ENCODE results near the gene DENND1A.
"Not testable (repeated sequence)": the region's sequence is repeated elsewhere in the genome, so short reads cannot be mapped to it uniquely, and the experiment has no call there.

Gene DENND1A

GRCh38 chr9:123742009-123742767 is 187.7 kb downstream of the DENND1A start:
- in situ Hi-C loops (cut with MboI; ENCODE audit: low sequenced_read_pairs), result no loop called here

- in situ Hi-C loops (cut with MboI; ENCODE audit: low sequenced_read_pairs), result no loop called here
These were observed 188.7 kb downstream of the DENND1A start for GRCh38 chr9:123741214-123741613.

GRCh38 chr9:123739902-123740301 is 190.0 kb downstream of the DENND1A start:
- in situ Hi-C loops (cut with MboI; ENCODE audit: low sequenced_read_pairs), result no loop called here

GRCh38 chr9:123739387-123739786 is 190.5 kb downstream of the DENND1A start:
- in situ Hi-C loops (cut with MboI; ENCODE audit: low sequenced_read_pairs), result no loop called here

GRCh38 chr9:123738648-123739047 is 191.3 kb downstream of the DENND1A start:
- in situ Hi-C loops (cut with MboI; ENCODE audit: low sequenced_read_pairs), result no loop called here

- in situ Hi-C loops (cut with MboI; ENCODE audit: low sequenced_read_pairs), result no loop called here
These were observed 194.6 kb downstream of the DENND1A start for GRCh38 chr9:123735376-123735775.

- in situ Hi-C loops (cut with MboI; ENCODE audit: low sequenced_read_pairs), result not testable (repeated sequence)
These were observed 201.4 kb downstream of the DENND1A start for GRCh38 chr9:123728571-123728970.

- in situ Hi-C loops (cut with MboI; ENCODE audit: low sequenced_read_pairs), result no loop called here
These were observed 202.6 kb downstream of the DENND1A start for GRCh38 chr9:123727332-123727731.

GRCh38 chr9:123725389-123725788 is 204.5 kb downstream of the DENND1A start:
- in situ Hi-C loops (cut with MboI; ENCODE audit: low sequenced_read_pairs), result no loop called here

GRCh38 chr9:123724211-123724796 is 205.6 kb downstream of the DENND1A start:
- in situ Hi-C loops (cut with MboI; ENCODE audit: low sequenced_read_pairs), result no loop called here

- in situ Hi-C loops (cut with MboI; ENCODE audit: low sequenced_read_pairs), result no loop called here
These were observed 206.6 kb downstream of the DENND1A start for GRCh38 chr9:123723135-123723875.

- in situ Hi-C loops (cut with MboI; ENCODE audit: low sequenced_read_pairs), result no loop called here
These were observed 207.5 kb downstream of the DENND1A start for GRCh38 chr9:123722378-123722777.

- in situ Hi-C loops (cut with MboI; ENCODE audit: low sequenced_read_pairs), result no loop called here
These were observed 211.7 kb downstream of the DENND1A start for GRCh38 chr9:123718188-123718587.

GRCh38 chr9:123717581-123718175 is 212.2 kb downstream of the DENND1A start:
- in situ Hi-C loops (cut with MboI; ENCODE audit: low sequenced_read_pairs), result no loop called here

- in situ Hi-C loops (cut with MboI; ENCODE audit: low sequenced_read_pairs), result no loop called here
These were observed 213.5 kb downstream of the DENND1A start for GRCh38 chr9:123716339-123716945.

- in situ Hi-C loops (cut with MboI; ENCODE audit: low sequenced_read_pairs), result no loop called here
These were observed 214.7 kb downstream of the DENND1A start for GRCh38 chr9:123715258-123715657.

- in situ Hi-C loops (cut with MboI; ENCODE audit: low sequenced_read_pairs), result no loop called here
These were observed 216.6 kb downstream of the DENND1A start for GRCh38 chr9:123713282-123713681.

GRCh38 chr9:123712399-123712798 is 217.5 kb downstream of the DENND1A start:
- in situ Hi-C loops (cut with MboI; ENCODE audit: low sequenced_read_pairs), result no loop called here

- in situ Hi-C loops (cut with MboI; ENCODE audit: low sequenced_read_pairs), result no loop called here
These were observed 219.6 kb downstream of the DENND1A start for GRCh38 chr9:123710299-123710698.

- in situ Hi-C loops (cut with MboI; ENCODE audit: low sequenced_read_pairs), result no loop called here
These were observed 227.4 kb downstream of the DENND1A start for GRCh38 chr9:123702483-123702882.

- in situ Hi-C loops (cut with MboI; ENCODE audit: low sequenced_read_pairs), result no loop called here
These were observed 232.2 kb downstream of the DENND1A start for GRCh38 chr9:123697686-123698085.
